Stimulated activated CD8-positive, alpha-beta memory T cell treated with anti-CD3 and anti-CD28 coated beads, Interleukin-7, amount 100 ng/mL, for 48 hours (primary cell): Measurements from ENCODE around the gene ASTN2.
"Not testable (repeated sequence)": the region's sequence is repeated elsewhere in the genome, so short reads cannot be mapped to it uniquely, and the experiment has no call there.

Experiments
- DNase-seq, 2 donors: peaks; one replicate each; pipeline ENCODE4 v3.0.0-alpha.2; 2020; ENCODE audit warnings: low read depth in 1 of 2; ENCODE audit errors: extremely low read depth in 1 of 2

Gene ASTN2

GRCh38 chr9:116895961-116896360 lies 518.9 kb downstream of the ASTN2 start:
- no peak for DNase-seq

- no peak for DNase-seq
These were observed 523.4 kb downstream of the ASTN2 start for GRCh38 chr9:116891424-116891823.

- DNase-seq, result not testable (repeated sequence)
These were observed 526.4 kb downstream of the ASTN2 start for GRCh38 chr9:116888476-116888875.

GRCh38 chr9:116888066-116888465 lies 526.8 kb downstream of the ASTN2 start:
- DNase-seq, result no peak

GRCh38 chr9:116883676-116884075 lies 531.2 kb downstream of the ASTN2 start:
- no peak for DNase-seq

- no peak for DNase-seq
These were observed 537.8 kb downstream of the ASTN2 start for GRCh38 chr9:116877072-116877471.

- DNase-seq, result no peak
These were observed 539.3 kb downstream of the ASTN2 start for GRCh38 chr9:116875576-116875975.

- no peak for DNase-seq
These were observed 540.6 kb downstream of the ASTN2 start for GRCh38 chr9:116873937-116874914.

- DNase-seq, result no peak
These were observed 541.4 kb downstream of the ASTN2 start for GRCh38 chr9:116873491-116873890.

- no peak for DNase-seq
These were observed 544.3 kb downstream of the ASTN2 start for GRCh38 chr9:116870566-116870965.

- no peak for DNase-seq
These were observed 546.7 kb downstream of the ASTN2 start for GRCh38 chr9:116868201-116868600.

- DNase-seq, result no peak
These were observed 553.5 kb downstream of the ASTN2 start for GRCh38 chr9:116861321-116861720.

- no peak for DNase-seq
These were observed 554.2 kb downstream of the ASTN2 start for GRCh38 chr9:116860509-116861120.

GRCh38 chr9:116859763-116860162 lies 555.1 kb downstream of the ASTN2 start:
- no peak for DNase-seq

GRCh38 chr9:116857321-116857720 lies 557.5 kb downstream of the ASTN2 start:
- no peak for DNase-seq

GRCh38 chr9:116855881-116856662 lies 558.8 kb downstream of the ASTN2 start:
- DNase-seq, result no peak

GRCh38 chr9:116849721-116850120 lies 565.1 kb downstream of the ASTN2 start:
- no peak for DNase-seq

- DNase-seq, result no peak
These were observed 570.2 kb downstream of the ASTN2 start for GRCh38 chr9:116844621-116845020.

GRCh38 chr9:116843863-116844620 lies 570.8 kb downstream of the ASTN2 start:
- DNase-seq, result no peak

GRCh38 chr9:116842658-116843057 lies 572.2 kb downstream of the ASTN2 start:
- DNase-seq, result no peak

GRCh38 chr9:116838468-116838867 lies 576.4 kb downstream of the ASTN2 start:
- not testable (repeated sequence) for DNase-seq
